Upper lobe of left lung (tissue), 4 donors: Measurements from ENCODE around the gene ST3GAL6.

ENCODE experiments used
- CTCF ChIP-seq, 6 experiments: fragments of 450-650 bp in 4 of 6; fragments of 200-600 bp in 2 of 6; sonication (generic) in 2 of 6; IDR thresholded peaks; one replicate each; pipeline ENCODE4 v1.5.1; 2016 to 2019; ENCODE audit warnings: antibody characterized with exemption in 6 of 6
- EP300 ChIP-seq, 4 donors: sonication (generic); formaldehyde crosslinking; IDR thresholded peaks; one replicate each; pipeline ENCODE4 v1.5.1; 2017; ENCODE audit warnings: antibody characterized with exemption in 4 of 4, control low read depth in 2 of 4
- POLR2A ChIP-seq, 4 donors: fragments of 450-650 bp; IDR thresholded peaks; one replicate each; pipeline ENCODE4 v1.5.1; 2016 to 2017; ENCODE audit warnings: antibody characterized with exemption in 4 of 4, mild to moderate bottlenecking in 2 of 4
- POLR2AphosphoS5 ChIP-seq, 2 donors: sonication (generic); formaldehyde crosslinking; IDR thresholded peaks; one replicate each; pipeline ENCODE4 v1.5.1; 2017; ENCODE audit warnings: antibody characterized with exemption in 2 of 2

- no peak for TF ChIP-seq POLR2A (IDR thresholded peaks at IDR 0.05)
- no peak for TF ChIP-seq CTCF (IDR thresholded peaks at IDR 0.05)
- no peak for TF ChIP-seq POLR2AphosphoS5 (IDR thresholded peaks at IDR 0.05)
- TF ChIP-seq EP300 (IDR thresholded peaks at IDR 0.05), result no peak
Observed at GRCh38 chr3:98807561-98807960, 44.4 kb downstream of the ST3GAL6 start.
